B cell (primary cell): ENCODE results near the gene PCBP3. TPM values are rescaled to one million over a fixed set of nuclear protein-coding genes. Genes with fewer than 3 reads are reported as not detected.

ENCODE experiments used
- ATAC-seq: fragments of 200-7000 bp; cut with Tn5 transposase; one replicate; pipeline ENCODE4 v1.10.0; 2021; ENCODE audit warnings: low read depth, mild to moderate bottlenecking, moderate number of reproducible peaks, moderate library complexity
- CTCF ChIA-PET: fragments of 350-600 bp; sonication (Branson Sonifier 250); formaldehyde crosslinking; loops from one replicate; lab custom pipeline; 2021; ENCODE audit warnings: antibody characterized with exemption, inconsistent platforms; lab: Charles Lee
- POLR2A ChIA-PET: fragments of 350-600 bp; sonication (Branson Sonifier 250); formaldehyde crosslinking; loops from one replicate; lab custom pipeline; 2021; ENCODE audit warnings: antibody characterized with exemption; lab: Charles Lee
- DNase-seq: peaks from one replicate; pipeline ENCODE4 v3.0.0; 2013
- H2AFZ ChIP-seq: 2 replicates; pipeline ENCODE4 v1.6.1; 2012; ENCODE audit warnings: mild to moderate bottlenecking, low read depth, low read length; ENCODE audit not compliant: insufficient read depth, poor library complexity, severe bottlenecking
- H3K27ac ChIP-seq, 2 donors: 1 replicate in 1 of 2; 2 replicates in 1 of 2; pipeline ENCODE4 v1.5.1; 2012 to 2013; ENCODE audit warnings: low read length in 2 of 2, mild to moderate bottlenecking in 2 of 2, moderate library complexity in 1 of 2
- H3K27me3 ChIP-seq, 4 experiments: fragments of 200-600 bp in 1 of 4; sonication (generic) in 1 of 4; replicated peaks in 1 of 4; 1 replicate in 2 of 4; 2 replicates in 2 of 4; pipeline versions ENCODE4 v1.6.1 to v1.7.0; 2013 to 2016; ENCODE audit warnings: low read length in 3 of 4, mild to moderate bottlenecking in 2 of 4, mixed read lengths in 1 of 4, moderate library complexity in 1 of 4; ENCODE audit not compliant: insufficient read depth in 4 of 4, control insufficient read depth in 3 of 4; ENCODE audit errors: control extremely low read depth in 1 of 4
- H3K36me3 ChIP-seq, 2 experiments: replicated peaks in 1 of 2; 1 replicate in 1 of 2; 2 replicates in 1 of 2; pipeline versions ENCODE4 v1.6.1 to v1.7.1; 2013; ENCODE audit warnings: low read length in 1 of 2; ENCODE audit not compliant: insufficient read depth in 2 of 2, control insufficient read depth in 1 of 2; ENCODE audit errors: control extremely low read depth in 1 of 2, extremely low read depth in 1 of 2
- H3K4me1 ChIP-seq, 2 donors: fragments of 200-600 bp in 1 of 2; sonication (generic) in 1 of 2; 1 replicate in 1 of 2; 2 replicates in 1 of 2; pipeline versions ENCODE4 v1.5.1 to v1.6.1; 2013 to 2017; ENCODE audit warnings: low read length in 2 of 2; ENCODE audit not compliant: control insufficient read depth in 2 of 2, insufficient read depth in 2 of 2
- H3K4me2 ChIP-seq: replicated peaks from 2 replicates; pipeline ENCODE3; 2012; ENCODE audit warnings: mild to moderate bottlenecking, low read depth, low read length; ENCODE audit not compliant: poor library complexity, severe bottlenecking
- H3K4me3 ChIP-seq, 5 experiments: fragments of 200-600 bp in 1 of 5; sonication (generic) in 1 of 5; 1 replicate in 3 of 5; 2 replicates in 2 of 5; pipeline versions ENCODE4 v1.5.1 to v1.7.0; 2011 to 2016; ENCODE audit warnings: low read length in 4 of 5, mild to moderate bottlenecking in 4 of 5, low read depth in 2 of 5, control low read depth in 1 of 5, moderate library complexity in 1 of 5; ENCODE audit not compliant: insufficient read depth in 1 of 5; ENCODE audit errors: control extremely low read depth in 1 of 5, extremely low read depth in 1 of 5
- H3K79me2 ChIP-seq: fragments of 200-600 bp; sonication (generic); one replicate; pipeline ENCODE4 v1.6.0; 2016; ENCODE audit warnings: low read length; ENCODE audit not compliant: control insufficient read depth, insufficient read depth
- H3K9ac ChIP-seq: fragments of 200-600 bp; sonication (generic); 2 replicates; pipeline ENCODE4 v1.6.1; 2017; ENCODE audit warnings: mild to moderate bottlenecking, low read length, moderate library complexity
- H3K9me3 ChIP-seq, 3 donors: one replicate each; pipeline versions ENCODE4 v1.6.1 to v1.7.1; 2013; ENCODE audit warnings: low read length in 2 of 3; ENCODE audit not compliant: control insufficient read depth in 2 of 3, insufficient read depth in 1 of 3; ENCODE audit errors: control extremely low read depth in 1 of 3
- H4K20me1 ChIP-seq: 2 replicates; pipeline ENCODE4 v1.6.0; 2012; ENCODE audit warnings: mild to moderate bottlenecking, low read length; ENCODE audit not compliant: insufficient read depth, control insufficient read depth, poor library complexity, severe bottlenecking
- H3K27ac Mint-ChIP-seq: one replicate; pipeline ENCODE4 v1.8.0; 2021; ENCODE audit warnings: mixed read lengths
- H3K27me3 Mint-ChIP-seq: one replicate; pipeline ENCODE4 v1.8.0; 2021; ENCODE audit warnings: mixed read lengths
- H3K4me1 Mint-ChIP-seq: one replicate; pipeline ENCODE4 v1.8.0; 2021; ENCODE audit warnings: mixed read lengths
- H3K4me3 Mint-ChIP-seq: one replicate; pipeline ENCODE4 v1.8.0; 2021; ENCODE audit warnings: mixed read lengths
- H3K9me3 Mint-ChIP-seq: one replicate; pipeline ENCODE4 v1.8.0; 2022; ENCODE audit warnings: mixed read lengths; ENCODE audit not compliant: insufficient read depth
- EZH2 ChIP-seq: IDR thresholded peaks from 2 replicates; pipeline ENCODE4 v1.6.1; 2012; ENCODE audit warnings: borderline replicate concordance, low read depth, mild to moderate bottlenecking, moderate library complexity, low read length; ENCODE audit not compliant: insufficient read depth, poor library complexity, severe bottlenecking
- WGBS: methylation state at CpG from one replicate; pipeline ENCODE4 v1.1.5; 2013; ENCODE audit warnings: missing lambda C conversion rate; ENCODE audit not compliant: insufficient coverage; 5-methylcytosine and 5-hydroxymethylcytosine counted together
- intact Hi-C: fragments of 100-400 bp; cut with micrococcal nuclease; formaldehyde crosslinking; loops from one replicate; pipeline ENCODE4 v1.10.0; 2022
- polyA plus RNA-seq: library from polyadenylated mRNA; depleted of rRNA; stranded (reverse); fragments of >200 nt; gene quantifications from 2 replicates; pipeline ENCODE4 v1.2.3, GENCODE V29; 2012
- total RNA-seq, 2 donors: library from RNA; stranded (reverse); fragments of 120-200 nt in 1 of 2; gene quantifications; 1 replicate in 1 of 2; 2 replicates in 1 of 2; pipeline versions ENCODE4 v1.2.3 to v1.2.4, GENCODE V29; 2013 to 2022
- TF ChIP-seq, protein P1 (sequence below): fragments of 200-600 bp; IDR thresholded peaks from one replicate; pipeline ENCODE4 v1.8.0; 2022; ENCODE audit warnings: antibody characterized with exemption, mild to moderate bottlenecking

Gene PCBP3
- total and polyA plus RNA-seq, 2 donors (not counting 1 experiment from before 2014, with no cell fraction given) = 0.45 to 2.7 TPM

- ChIA-PET POLR2A (no interaction called here), CTCF (no interaction called here)
- Mint-ChIP-seq H3K27me3 (peaks cover 11% of the 10 kb centered on the region), H3K4me3 (no peak overlapping the region), H3K9me3 (peaks cover 9% of the 10 kb centered on the region), H3K27ac (no peak overlapping the region), H3K4me1 (no peaks in the 10 kb centered on the region)
- no CpG with 5 or more reads among the region's 4 CpGs for WGBS
- ATAC-seq = no peak
- no peak for DNase-seq
- Histone ChIP-seq H2AFZ (no peak overlapping the region), H3K4me2 (no peak overlapping the region), H3K4me1 (no peaks in the 10 kb centered on the region), H3K9me3 (peaks cover 4 to 13% (median 13%) of the 10 kb centered on the region in 3 donors), H3K79me2 (no peaks in the 10 kb centered on the region), H3K36me3 (no peaks in the 10 kb centered on the region), H4K20me1 (no peaks in the 10 kb centered on the region), H3K4me3 (no peak overlapping the region), H3K27me3 (no peaks in the 10 kb centered on the region), H3K9ac (no peak overlapping the region), H3K27ac (no peak overlapping the region)
- intact Hi-C loops = no loop called here
- no peak for TF ChIP-seq EZH2
- TF ChIP-seq, protein P1, sequence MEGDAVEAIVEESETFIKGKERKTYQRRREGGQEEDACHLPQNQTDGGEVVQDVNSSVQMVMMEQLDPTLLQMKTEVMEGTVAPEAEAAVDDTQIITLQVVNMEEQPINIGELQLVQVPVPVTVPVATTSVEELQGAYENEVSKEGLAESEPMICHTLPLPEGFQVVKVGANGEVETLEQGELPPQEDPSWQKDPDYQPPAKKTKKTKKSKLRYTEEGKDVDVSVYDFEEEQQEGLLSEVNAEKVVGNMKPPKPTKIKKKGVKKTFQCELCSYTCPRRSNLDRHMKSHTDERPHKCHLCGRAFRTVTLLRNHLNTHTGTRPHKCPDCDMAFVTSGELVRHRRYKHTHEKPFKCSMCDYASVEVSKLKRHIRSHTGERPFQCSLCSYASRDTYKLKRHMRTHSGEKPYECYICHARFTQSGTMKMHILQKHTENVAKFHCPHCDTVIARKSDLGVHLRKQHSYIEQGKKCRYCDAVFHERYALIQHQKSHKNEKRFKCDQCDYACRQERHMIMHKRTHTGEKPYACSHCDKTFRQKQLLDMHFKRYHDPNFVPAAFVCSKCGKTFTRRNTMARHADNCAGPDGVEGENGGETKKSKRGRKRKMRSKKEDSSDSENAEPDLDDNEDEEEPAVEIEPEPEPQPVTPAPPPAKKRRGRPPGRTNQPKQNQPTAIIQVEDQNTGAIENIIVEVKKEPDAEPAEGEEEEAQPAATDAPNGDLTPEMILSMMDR = no peak
Measured at GRCh38 chr21:45781741-45782140, 138.2 kb downstream of the PCBP3 start.

GRCh38 chr21:45786660-45787059 lies 143.1 kb downstream of the PCBP3 start:
- H3K4me1 ChIP-seq = no peaks in the 10 kb centered on the region
- Mint-ChIP-seq H3K4me3 (no peak overlapping the region), H3K9me3 (no peaks in the 10 kb centered on the region), H3K27me3 (peaks cover 16% of the 10 kb centered on the region), H3K27ac (no peak overlapping the region), H3K4me1 (no peaks in the 10 kb centered on the region)
- no peak overlapping the region for H2AFZ ChIP-seq
- 100% methylated on average over 3 of the region's 6 CpGs for WGBS
- H3K27me3 ChIP-seq = no peaks in the 10 kb centered on the region
- H3K36me3 ChIP-seq = no peaks in the 10 kb centered on the region
- ATAC-seq (no peak), DNase-seq (no peak)
- no peaks in the 10 kb centered on the region for H4K20me1 ChIP-seq
- POLR2A ChIA-PET = no interaction called here
- TF ChIP-seq, protein P1 = no peak
- no peak for TF ChIP-seq EZH2
- intact Hi-C loops = no loop called here
- CTCF ChIA-PET = interaction anchor here (1.0 kb wide), 1 partner anchor 20 kb away, joined by 3 read pairs; no protein-coding TSS in a partner anchor
- H3K9me3 ChIP-seq = no peaks in the 10 kb centered on the region
- no peak overlapping the region for H3K4me3 ChIP-seq
- H3K4me2 ChIP-seq = no peak overlapping the region
- no peak overlapping the region for H3K9ac ChIP-seq
- no peak overlapping the region for H3K27ac ChIP-seq
- H3K79me2 ChIP-seq = no peaks in the 10 kb centered on the region
